RWPE2 (cell line): ENCODE measurements around the gene KISS1.

Experiments used
- ATAC-seq: fragments of 200-7000 bp; cut with Tn5 transposase; 3 replicates; pipeline ENCODE4 v1.9.1; 2021; ENCODE audit warnings: low read depth
- DNase-seq: peaks from one replicate; pipeline ENCODE4 v3.0.0-alpha.2; 2020; ENCODE audit warnings: low spot score
- H3K27ac ChIP-seq: fragments of 450-650 bp; 2 replicates; pipeline ENCODE4 v1.5.1; 2017; ENCODE audit warnings: mild to moderate bottlenecking; ENCODE audit not compliant: poor library complexity, severe bottlenecking
- H3K27me3 ChIP-seq: fragments of 250-450 bp; sonication (Bioruptor Pico); 2 replicates; pipeline ENCODE4 v1.5.1; 2021; ENCODE audit warnings: mild to moderate bottlenecking, moderate library complexity; ENCODE audit not compliant: insufficient read depth, poor library complexity, severe bottlenecking
- H3K36me3 ChIP-seq: fragments of 250-450 bp; sonication (Bioruptor Pico); 2 replicates; pipeline ENCODE4 v1.5.1; 2020; ENCODE audit warnings: low read depth, mild to moderate bottlenecking, moderate library complexity
- H3K4me1 ChIP-seq: fragments of 250-450 bp; sonication (Bioruptor Pico); 2 replicates; pipeline ENCODE4 v1.5.1; 2021; ENCODE audit warnings: mild to moderate bottlenecking, moderate library complexity; ENCODE audit not compliant: insufficient read depth, poor library complexity, severe bottlenecking
- H3K4me3 ChIP-seq: fragments of 250-450 bp; sonication (Bioruptor Pico); 2 replicates; pipeline ENCODE4 v1.5.1; 2021; ENCODE audit warnings: mild to moderate bottlenecking, moderate library complexity; ENCODE audit not compliant: severe bottlenecking
- H3K9me3 ChIP-seq: fragments of 250-450 bp; sonication (Bioruptor Pico); 2 replicates; pipeline ENCODE4 v1.5.1; 2021; ENCODE audit warnings: mild to moderate bottlenecking, moderate library complexity; ENCODE audit not compliant: severe bottlenecking
- CTCF ChIP-seq: fragments of 450-650 bp; IDR thresholded peaks from one replicate; pipeline ENCODE4 v1.5.1; 2017; ENCODE audit warnings: mild to moderate bottlenecking, moderate library complexity; ENCODE audit not compliant: poor library complexity, severe bottlenecking

Gene KISS1

GRCh38 chr1:204141131-204141530 is 55.2 kb downstream of the KISS1 start:
- ATAC-seq: no peak
- Histone ChIP-seq H3K4me3 (no peak overlapping the region), H3K4me1 (no peaks in the 10 kb centered on the region), H3K27me3 (no peaks in the 10 kb centered on the region), H3K9me3 (no peaks in the 10 kb centered on the region), H3K27ac (no peak overlapping the region), H3K36me3 (peaks cover 16% of the 10 kb centered on the region)
- no peak for DNase-seq
- TF ChIP-seq CTCF: no peak
